CD8-positive, alpha-beta memory T cell (primary cell): Measurements from ENCODE around the gene OR10D3. TPM values are rescaled to one million over a fixed set of nuclear protein-coding genes. Genes with fewer than 3 reads are reported as not detected.
"Not testable (repeated sequence)": the region's sequence is repeated elsewhere in the genome, so short reads cannot be mapped to it uniquely, and the experiment has no call there.

Experiments
- CTCF ChIA-PET: fragments of 350-600 bp; sonication (Branson Sonifier 250); formaldehyde crosslinking; loops from one replicate; lab custom pipeline; 2021; ENCODE audit warnings: antibody characterized with exemption; lab: Charles Lee
- POLR2A ChIA-PET: fragments of 350-600 bp; sonication (Branson Sonifier 250); formaldehyde crosslinking; loops from one replicate; lab custom pipeline; 2021; ENCODE audit warnings: antibody characterized with exemption; lab: Charles Lee
- DNase-seq, 5 donors: peaks; one replicate each; pipeline versions ENCODE4 v3.0.0 to v3.0.0-alpha.2; 2020 to 2022; ENCODE audit warnings: mixed read lengths in 1 of 5
- H3K27ac ChIP-seq: one replicate; pipeline ENCODE4 v1.7.0; 2013; ENCODE audit warnings: low read depth, mild to moderate bottlenecking, low read length, moderate library complexity
- H3K27me3 ChIP-seq: 2 replicates; pipeline ENCODE4 v1.7.0; 2013; ENCODE audit warnings: low read length, mild to moderate bottlenecking; ENCODE audit not compliant: insufficient read depth, poor library complexity, severe bottlenecking
- H3K36me3 ChIP-seq: 2 replicates; pipeline ENCODE4 v1.7.0; 2013; ENCODE audit warnings: mild to moderate bottlenecking, low read length, moderate library complexity; ENCODE audit not compliant: insufficient read depth
- H3K4me1 ChIP-seq: 2 replicates; pipeline ENCODE4 v1.7.0; 2013; ENCODE audit warnings: mild to moderate bottlenecking, low read length, moderate library complexity; ENCODE audit not compliant: insufficient read depth
- H3K4me3 ChIP-seq: 2 replicates; pipeline ENCODE4 v1.7.0; 2013; ENCODE audit warnings: mild to moderate bottlenecking, low read length
- H3K9me3 ChIP-seq: 2 replicates; pipeline ENCODE4 v1.7.0; 2013; ENCODE audit warnings: mild to moderate bottlenecking, low read length
- H3K27ac Mint-ChIP-seq, 8 donors: one replicate each; pipeline ENCODE4 v1.8.0; 2020 to 2021; ENCODE audit warnings: mixed read lengths in 8 of 8, mild to moderate bottlenecking in 6 of 8, inconsistent platforms in 3 of 8, moderate library complexity in 3 of 8
- H3K27me3 Mint-ChIP-seq, 2 donors: one replicate each; pipeline ENCODE4 v1.8.0; 2020 to 2021; ENCODE audit warnings: mixed read lengths in 2 of 2, mild to moderate bottlenecking in 1 of 2, moderate library complexity in 1 of 2
- H3K36me3 Mint-ChIP-seq, 3 donors: one replicate each; pipeline ENCODE4 v1.8.0; 2020 to 2021; ENCODE audit warnings: mixed read lengths in 3 of 3, inconsistent platforms in 1 of 3, mild to moderate bottlenecking in 1 of 3
- H3K4me1 Mint-ChIP-seq, 3 donors: one replicate each; pipeline ENCODE4 v1.8.0; 2020 to 2021; ENCODE audit warnings: mixed read lengths in 3 of 3, inconsistent platforms in 1 of 3, mild to moderate bottlenecking in 1 of 3
- H3K4me3 Mint-ChIP-seq, 7 donors: one replicate each; pipeline ENCODE4 v1.8.0; 2020 to 2021; ENCODE audit warnings: mixed read lengths in 7 of 7, mild to moderate bottlenecking in 6 of 7, moderate library complexity in 4 of 7, inconsistent platforms in 2 of 7
- H3K9me3 Mint-ChIP-seq, 5 donors: one replicate each; pipeline ENCODE4 v1.8.0; 2020 to 2022; ENCODE audit warnings: mixed read lengths in 5 of 5, mild to moderate bottlenecking in 3 of 5, moderate library complexity in 2 of 5, inconsistent platforms in 1 of 5
- polyA plus RNA-seq: library from polyadenylated mRNA; unstranded; fragments of 300-500 nt; fragmentation: Illumina TruSeq; gene quantifications from one replicate; pipeline ENCODE4 v1.2.3, GENCODE V29; 2021
- total RNA-seq, 2 experiments: library from RNA; stranded (reverse); gene quantifications; one replicate each; pipeline ENCODE4 v1.2.3, GENCODE V29; 2021

Gene OR10D3
- total and polyA plus RNA-seq, 3 experiments from 2014 or later: not detected

DNA sequence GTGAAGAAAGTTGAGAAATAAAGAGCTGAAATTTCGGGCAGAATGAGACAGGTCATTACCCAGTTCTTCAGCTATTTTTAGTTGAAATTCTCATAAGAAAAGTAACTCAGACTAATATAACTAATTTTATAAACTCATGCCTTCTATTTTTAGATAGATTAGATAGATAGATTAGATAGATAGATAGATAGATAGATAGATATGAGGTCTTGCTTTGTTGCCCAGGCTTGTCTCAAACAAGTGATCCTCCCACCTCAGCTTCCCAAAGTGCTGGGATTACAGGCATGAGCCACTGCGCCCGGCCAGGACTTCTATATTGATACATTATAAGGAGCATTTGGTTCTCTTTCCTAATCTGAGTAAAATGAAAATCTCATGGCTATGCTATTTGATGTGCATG, 30.9 kb downstream of the OR10D3 start:
- no peak overlapping the region for H3K4me3 Mint-ChIP-seq
- POLR2A ChIA-PET: no interaction called here

DNA sequence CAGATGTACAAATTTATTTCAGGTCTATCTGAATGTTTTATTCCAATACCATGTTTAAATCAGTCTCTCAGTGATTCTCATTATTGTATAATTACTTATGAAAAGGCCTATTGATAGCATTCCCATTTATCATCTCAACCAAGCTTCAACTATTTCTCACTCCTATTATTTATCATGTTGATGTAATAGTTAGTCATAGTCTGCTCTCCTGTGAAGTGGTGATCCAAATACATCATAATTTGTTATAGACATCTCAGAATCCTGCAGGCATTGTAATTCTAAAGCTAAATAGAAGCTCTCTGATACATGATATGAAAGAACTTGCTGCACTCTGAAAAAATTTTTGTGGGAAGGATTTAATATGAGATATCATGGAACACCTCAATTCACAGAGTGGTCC, 36.0 kb downstream of the OR10D3 start:
- H3K9me3 Mint-ChIP-seq: peaks cover 0 to 4% (median 0%) of the 10 kb centered on the region in 5 donors
- no peak for DNase-seq
- no peaks in the 10 kb centered on the region for H3K9me3 ChIP-seq
- no peaks in the 10 kb centered on the region for H3K27me3 Mint-ChIP-seq
- H3K27ac Mint-ChIP-seq: no peak overlapping the region
- H3K36me3 ChIP-seq: no peaks in the 10 kb centered on the region
- ChIA-PET POLR2A (no interaction called here), CTCF (no interaction called here)
- H3K4me3 Mint-ChIP-seq: no peak overlapping the region
- H3K4me1 ChIP-seq: no peaks in the 10 kb centered on the region
- no peaks in the 10 kb centered on the region for H3K36me3 Mint-ChIP-seq
- H3K27me3 ChIP-seq: no peaks in the 10 kb centered on the region
- H3K4me1 Mint-ChIP-seq: no peaks in the 10 kb centered on the region
- no peak overlapping the region for H3K4me3 ChIP-seq
- no peak overlapping the region for H3K27ac ChIP-seq

More for the DNA sequence above, 30.9 kb downstream of the OR10D3 start:
- H3K4me1 Mint-ChIP-seq: no peaks in the 10 kb centered on the region
- Histone ChIP-seq H3K4me3 (no peak overlapping the region), H3K27me3 (no peaks in the 10 kb centered on the region), H3K4me1 (no peaks in the 10 kb centered on the region), H3K9me3 (no peaks in the 10 kb centered on the region), H3K36me3 (no peaks in the 10 kb centered on the region), H3K27ac (no peak overlapping the region)
- H3K9me3 Mint-ChIP-seq: peaks cover 0 to 4% (median 0%) of the 10 kb centered on the region in 5 donors
- no peaks in the 10 kb centered on the region for H3K36me3 Mint-ChIP-seq
- CTCF ChIA-PET: no interaction called here
- no peak for DNase-seq
- H3K27me3 Mint-ChIP-seq: no peaks in the 10 kb centered on the region
- no peak overlapping the region for H3K27ac Mint-ChIP-seq

DNA sequence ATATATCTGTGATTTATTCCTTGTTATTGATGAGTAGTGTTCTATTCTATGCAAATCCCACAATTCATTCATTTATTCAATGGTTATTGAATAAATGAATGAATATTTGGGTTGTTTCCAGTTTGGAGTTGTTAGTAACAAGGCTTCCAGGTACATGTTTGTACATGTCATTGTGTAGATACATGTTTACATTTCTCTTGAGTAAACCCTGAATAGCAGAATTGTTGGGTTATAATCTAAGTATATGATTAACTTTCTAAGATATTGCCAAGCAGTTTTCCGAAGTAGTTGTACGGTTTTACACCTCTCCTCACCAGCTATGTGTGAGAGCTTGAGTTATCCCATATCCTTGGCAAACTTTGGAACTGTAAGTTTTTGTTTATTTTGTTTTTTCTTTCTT, 39.3 kb downstream of the OR10D3 start:
- no peak overlapping the region for H3K27ac Mint-ChIP-seq
- H3K27me3 Mint-ChIP-seq: peaks cover 4 to 7% of the 10 kb centered on the region in 2 donors
- H3K4me3 Mint-ChIP-seq: no peak overlapping the region
- no peaks in the 10 kb centered on the region for H3K27me3 ChIP-seq
- H3K27ac ChIP-seq: no peak overlapping the region
- CTCF ChIA-PET: no interaction called here
- no peak for DNase-seq
- no peaks in the 10 kb centered on the region for H3K9me3 ChIP-seq
- H3K9me3 Mint-ChIP-seq: peaks cover 0 to 4% (median 0%) of the 10 kb centered on the region in 5 donors
- H3K36me3 ChIP-seq: no peaks in the 10 kb centered on the region
- no peaks in the 10 kb centered on the region for H3K36me3 Mint-ChIP-seq
- no peaks in the 10 kb centered on the region for H3K4me1 ChIP-seq
- no peak overlapping the region for H3K4me3 ChIP-seq
- no peaks in the 10 kb centered on the region for H3K4me1 Mint-ChIP-seq
- POLR2A ChIA-PET: no interaction called here

DNA sequence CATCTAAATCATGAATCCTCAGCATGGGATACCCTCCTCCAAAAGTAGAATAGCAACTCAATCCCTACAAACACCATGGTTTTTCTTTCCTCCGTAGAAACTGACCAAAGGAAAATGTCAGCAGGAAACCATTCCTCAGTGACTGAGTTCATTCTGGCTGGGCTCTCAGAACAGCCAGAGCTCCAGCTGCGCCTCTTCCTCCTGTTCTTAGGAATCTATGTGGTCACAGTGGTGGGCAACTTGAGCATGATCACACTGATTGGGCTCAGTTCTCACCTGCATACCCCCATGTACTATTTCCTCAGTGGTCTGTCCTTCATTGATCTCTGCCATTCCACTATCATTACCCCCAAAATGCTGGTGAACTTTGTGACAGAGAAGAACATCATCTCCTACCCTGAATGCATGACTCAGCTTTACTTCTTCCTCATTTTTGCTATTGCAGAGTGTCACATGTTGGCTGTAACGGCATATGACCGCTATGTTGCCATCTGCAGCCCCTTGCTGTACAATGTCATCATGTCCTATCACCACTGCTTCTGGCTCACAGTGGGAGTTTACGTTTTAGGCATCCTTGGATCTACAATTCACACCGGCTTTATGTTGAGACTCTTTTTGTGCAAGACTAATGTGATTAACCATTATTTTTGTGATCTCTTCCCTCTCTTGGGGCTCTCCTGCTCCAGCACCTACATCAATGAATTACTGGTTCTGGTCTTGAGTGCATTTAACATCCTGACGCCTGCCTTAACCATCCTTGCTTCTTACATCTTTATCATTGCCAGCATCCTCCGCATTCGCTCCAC, 41.7 kb downstream of the OR10D3 start:
- H3K4me1 ChIP-seq, H3K27me3 Mint-ChIP-seq, H3K9me3 Mint-ChIP-seq, H3K9me3 ChIP-seq, H3K36me3 Mint-ChIP-seq, DNase-seq, H3K36me3 ChIP-seq, H3K4me3 Mint-ChIP-seq, CTCF ChIA-PET, H3K27me3 ChIP-seq, H3K27ac Mint-ChIP-seq, H3K4me1 Mint-ChIP-seq, POLR2A ChIA-PET, H3K4me3 ChIP-seq: not testable (repeated sequence)
- peak overlapping the region; percentile 48 for H3K27ac ChIP-seq

DNA sequence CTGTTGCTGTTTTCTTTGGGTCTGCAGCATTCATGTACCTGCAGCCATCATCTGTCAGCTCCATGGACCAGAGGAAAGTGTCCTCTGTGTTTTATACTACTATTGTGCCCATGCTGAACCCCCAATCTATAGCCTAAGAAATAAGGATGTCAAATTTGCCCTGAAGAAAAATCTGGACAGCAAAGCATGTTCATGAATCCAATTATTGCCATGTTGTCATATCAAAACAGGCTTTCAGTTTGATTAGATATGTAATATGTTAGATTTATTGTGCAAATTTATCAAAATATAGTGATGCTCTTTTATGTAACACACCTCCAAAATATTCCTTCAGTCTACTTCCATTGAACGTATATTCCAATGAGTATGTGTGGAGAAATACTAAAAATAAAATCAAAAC, 42.3 kb downstream of the OR10D3 start:
- POLR2A ChIA-PET: no interaction called here
- H3K27me3 Mint-ChIP-seq: peaks cover 4 to 7% of the 10 kb centered on the region in 2 donors
- no peaks in the 10 kb centered on the region for H3K36me3 Mint-ChIP-seq
- H3K27ac ChIP-seq: no peak overlapping the region
- H3K9me3 ChIP-seq: no peaks in the 10 kb centered on the region
- H3K4me1 ChIP-seq: no peaks in the 10 kb centered on the region
- H3K36me3 ChIP-seq: no peaks in the 10 kb centered on the region
- DNase-seq: no peak
- no peak overlapping the region for H3K4me3 Mint-ChIP-seq
- H3K4me1 Mint-ChIP-seq: no peaks in the 10 kb centered on the region
- CTCF ChIA-PET: no interaction called here
- no peak overlapping the region for H3K27ac Mint-ChIP-seq
- H3K9me3 Mint-ChIP-seq: no peaks in the 10 kb centered on the region
- no peaks in the 10 kb centered on the region for H3K27me3 ChIP-seq
- no peak overlapping the region for H3K4me3 ChIP-seq

DNA sequence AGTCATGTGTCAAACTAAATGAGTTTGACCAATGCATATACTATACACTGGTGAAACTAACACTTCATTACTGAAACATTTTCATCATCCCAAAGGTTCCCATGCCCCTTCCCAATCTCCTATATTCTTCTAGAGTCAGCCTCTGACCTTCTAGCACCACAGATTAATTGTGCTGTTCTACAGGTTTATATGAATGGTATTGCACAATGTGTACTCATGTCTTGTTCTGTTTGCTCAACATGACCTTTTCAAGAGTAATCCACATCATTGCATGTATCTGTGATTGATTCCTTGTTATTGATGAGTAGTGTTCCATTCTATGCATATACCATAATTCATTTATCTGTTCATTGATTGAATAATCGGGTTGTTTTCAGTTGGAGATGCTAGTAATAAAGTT, 50.2 kb downstream of the OR10D3 start:
- POLR2A ChIA-PET: no interaction called here
- CTCF ChIA-PET: no interaction called here
- no peaks in the 10 kb centered on the region for H3K4me1 Mint-ChIP-seq

More for the DNA sequence above, 50.2 kb downstream of the OR10D3 start:
- no peak overlapping the region for H3K4me3 Mint-ChIP-seq
- no peak overlapping the region for H3K27ac Mint-ChIP-seq
- Histone ChIP-seq H3K4me3 (no peak overlapping the region), H3K9me3 (no peaks in the 10 kb centered on the region), H3K36me3 (no peaks in the 10 kb centered on the region), H3K27me3 (no peaks in the 10 kb centered on the region), H3K4me1 (no peaks in the 10 kb centered on the region), H3K27ac (no peak overlapping the region)
- no peaks in the 10 kb centered on the region for H3K36me3 Mint-ChIP-seq
- H3K27me3 Mint-ChIP-seq: no peaks in the 10 kb centered on the region
- DNase-seq: no peak
- H3K9me3 Mint-ChIP-seq: peaks cover 0 to 3% (median 0%) of the 10 kb centered on the region in 5 donors

Other genes starting within 250 kb of the OR10D3 start
- gene OR4D5, start 243.7 kb upstream of the OR10D3 start, total RNA-seq: not detected
- gene OR4D5, start 243.7 kb upstream of the OR10D3 start, polyA plus RNA-seq: not detected
- gene OR6T1, start 239.5 kb upstream of the OR10D3 start, total RNA-seq: not detected
- gene OR6T1, start 239.5 kb upstream of the OR10D3 start, polyA plus RNA-seq: not detected
- gene OR10S1, start 205.6 kb upstream of the OR10D3 start, total RNA-seq: not detected
- gene OR10S1, start 205.6 kb upstream of the OR10D3 start, polyA plus RNA-seq: not detected
- gene OR10G6, start 188.2 kb upstream of the OR10D3 start, total RNA-seq: not detected
- not detected for gene OR10G6, start 188.2 kb upstream of the OR10D3 start, polyA plus RNA-seq
- gene OR10G4, start 170.3 kb upstream of the OR10D3 start, total RNA-seq: not detected
- gene OR10G4, start 170.3 kb upstream of the OR10D3 start, polyA plus RNA-seq: not detected
- gene OR10G9, start 160.3 kb upstream of the OR10D3 start, total RNA-seq: not detected
- not detected for gene OR10G9, start 160.3 kb upstream of the OR10D3 start, polyA plus RNA-seq
- not detected for gene OR10G8, start 156.5 kb upstream of the OR10D3 start, total RNA-seq
- not detected for gene OR10G8, start 156.5 kb upstream of the OR10D3 start, polyA plus RNA-seq
- not detected for gene OR10G7, start 142.0 kb upstream of the OR10D3 start, total RNA-seq
- gene OR10G7, start 142.0 kb upstream of the OR10D3 start, polyA plus RNA-seq: not detected
- gene VWA5A, start 67.9 kb upstream of the OR10D3 start, total RNA-seq: 1 to 10 TPM; 2.9 to 3.3 TPM
- gene VWA5A, start 67.9 kb upstream of the OR10D3 start, polyA plus RNA-seq: 5.3 TPM
- gene OR8G1, start 57.8 kb downstream of the OR10D3 start, total RNA-seq: not detected
- not detected for gene OR8G1, start 57.8 kb downstream of the OR10D3 start, polyA plus RNA-seq
- gene OR8G5, start 73.0 kb downstream of the OR10D3 start, total RNA-seq: not detected
- not detected for gene OR8G5, start 73.0 kb downstream of the OR10D3 start, polyA plus RNA-seq
- not detected for gene OR8D1, start 130.6 kb downstream of the OR10D3 start, total RNA-seq
- not detected for gene OR8D1, start 130.6 kb downstream of the OR10D3 start, polyA plus RNA-seq
- gene OR8D2, start 136.9 kb downstream of the OR10D3 start, total RNA-seq: not detected
- gene OR8D2, start 136.9 kb downstream of the OR10D3 start, polyA plus RNA-seq: not detected
- gene OR8B2, start 201.2 kb downstream of the OR10D3 start, total RNA-seq: not detected
- gene OR8B2, start 201.2 kb downstream of the OR10D3 start, polyA plus RNA-seq: not detected
- gene OR8B3, start 215.7 kb downstream of the OR10D3 start, total RNA-seq: not detected
- not detected for gene OR8B3, start 215.7 kb downstream of the OR10D3 start, polyA plus RNA-seq
- gene OR8B4, start 241.5 kb downstream of the OR10D3 start, total RNA-seq: not detected
- not detected for gene OR8B4, start 241.5 kb downstream of the OR10D3 start, polyA plus RNA-seq